Activated T-cell treated with anti-CD3 and anti-CD28 coated beads for 24 hours (primary cell): ENCODE data around the gene SORCS2.
"Not testable (repeated sequence)": the region's sequence is repeated elsewhere in the genome, so short reads cannot be mapped to it uniquely, and the experiment has no call there.

ENCODE experiments used
- DNase-seq: peaks from one replicate; pipeline ENCODE4 v3.0.0-alpha.2; 2020; ENCODE audit warnings: low read depth

SORCS2 gene

GRCh38 chr4:7200801-7201200, 8.5 kb downstream of the SORCS2 start:
- no peak for DNase-seq

- DNase-seq, result no peak
Observed at GRCh38 chr4:7201420-7202305, 9.3 kb downstream of the SORCS2 start.

- DNase-seq, result no peak
Observed at GRCh38 chr4:7202411-7202810, 10.1 kb downstream of the SORCS2 start.

- no peak for DNase-seq
Observed at GRCh38 chr4:7204656-7205387, 12.5 kb downstream of the SORCS2 start.

- no peak for DNase-seq
Observed at GRCh38 chr4:7206385-7206784, 14.0 kb downstream of the SORCS2 start.

GRCh38 chr4:7206911-7207567, 14.7 kb downstream of the SORCS2 start:
- DNase-seq, result no peak

- DNase-seq, result no peak
Observed at GRCh38 chr4:7207628-7208231, 15.4 kb downstream of the SORCS2 start.

- no peak for DNase-seq
Observed at GRCh38 chr4:7208509-7209451, 16.4 kb downstream of the SORCS2 start.

- no peak for DNase-seq
Observed at GRCh38 chr4:7209699-7210098, 17.4 kb downstream of the SORCS2 start.

- no peak for DNase-seq
Observed at GRCh38 chr4:7210824-7211223, 18.5 kb downstream of the SORCS2 start.

- DNase-seq, result no peak
Observed at GRCh38 chr4:7212101-7212674, 19.9 kb downstream of the SORCS2 start.

- no peak for DNase-seq
Observed at GRCh38 chr4:7212921-7213320, 20.6 kb downstream of the SORCS2 start.

GRCh38 chr4:7213807-7214206, 21.5 kb downstream of the SORCS2 start:
- DNase-seq, result no peak

- no peak for DNase-seq
Observed at GRCh38 chr4:7214359-7214758, 22.0 kb downstream of the SORCS2 start.

- not testable (repeated sequence) for DNase-seq
Observed at GRCh38 chr4:7215187-7215586, 22.8 kb downstream of the SORCS2 start.

GRCh38 chr4:7217039-7217438, 24.7 kb downstream of the SORCS2 start:
- DNase-seq, result no peak

GRCh38 chr4:7217474-7218321, 25.4 kb downstream of the SORCS2 start:
- DNase-seq, result no peak

- no peak for DNase-seq
Observed at GRCh38 chr4:7218686-7219085, 26.3 kb downstream of the SORCS2 start.

GRCh38 chr4:7222521-7222920, 30.2 kb downstream of the SORCS2 start:
- no peak for DNase-seq

GRCh38 chr4:7223541-7223940, 31.2 kb downstream of the SORCS2 start:
- no peak for DNase-seq
